ENCODE data around the gene HS3ST4. TPM values are rescaled to one million over a fixed set of nuclear protein-coding genes. Genes with fewer than 3 reads are reported as not detected.

The HS3ST4 gene
- total RNA-seq, 2 donors from 2014 or later, result 1.0 to 1.9 TPM

DNA sequence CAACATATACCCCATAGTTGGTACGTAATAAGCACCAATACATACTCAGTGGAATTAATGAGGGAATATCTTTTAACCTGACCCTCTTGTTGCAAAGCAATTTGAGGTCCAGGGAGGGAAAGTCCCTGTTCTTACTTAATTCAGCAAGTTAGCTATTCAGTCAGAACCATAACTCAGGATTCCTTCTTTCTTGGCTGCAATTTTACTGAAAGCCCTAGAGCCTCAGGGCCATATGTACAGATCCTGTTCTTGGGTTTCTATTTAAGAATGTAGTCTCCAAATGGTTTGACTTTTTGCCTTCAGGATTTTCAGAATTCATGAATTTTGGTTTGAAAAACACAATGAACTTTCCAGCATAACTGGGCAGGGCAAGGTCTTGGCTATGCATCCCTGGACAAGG is 436.5 kb downstream of the HS3ST4 start:
- 89% methylated on average over 1 of the region's 1 CpG for WGBS

DNA sequence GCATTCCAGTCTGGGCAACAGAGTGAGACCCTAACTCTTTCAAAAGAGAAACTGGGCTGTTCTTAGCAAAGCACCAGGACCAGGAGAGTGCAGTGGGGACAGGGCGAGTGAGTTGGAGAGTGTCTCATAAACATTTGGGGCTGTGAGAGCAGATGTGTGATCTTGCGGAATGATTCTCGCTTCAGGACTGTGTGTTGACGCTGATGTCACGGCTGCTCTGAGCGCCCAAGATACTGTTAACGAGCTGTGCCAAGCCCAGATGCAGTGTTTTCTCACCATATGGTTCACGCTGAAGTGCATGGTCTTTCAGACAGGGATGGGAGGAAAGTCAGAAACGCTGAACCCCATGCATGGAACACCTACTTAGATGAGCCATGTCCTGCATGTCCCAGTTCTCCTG is 438.2 kb downstream of the HS3ST4 start:
- intact Hi-C loops (cut with DNase I), result no loop called here
- H3K4me1 ChIP-seq (replicated peaks), result no peaks in the 10 kb centered on the region

More for the DNA sequence above, 436.5 kb downstream of the HS3ST4 start:
- no peak overlapping the region for H3K4me3 ChIP-seq
- H3K4me1 ChIP-seq (replicated peaks), result no peaks in the 10 kb centered on the region
- no peak for DNase-seq (ENCODE audit: low spot score)
- H3K27me3 ChIP-seq (replicated peaks; ENCODE audit: insufficient read depth), result no peaks in the 10 kb centered on the region
- intact Hi-C loops (cut with DNase I), result no loop called here
- H3K9me3 ChIP-seq, result no peaks in the 10 kb centered on the region
- TF ChIP-seq POLR2AphosphoS5 (IDR thresholded peaks at IDR 0.05) (no peak), POLR2A (IDR thresholded peaks at IDR 0.05) (no peak)
- TF ChIP-seq, protein P1, sequence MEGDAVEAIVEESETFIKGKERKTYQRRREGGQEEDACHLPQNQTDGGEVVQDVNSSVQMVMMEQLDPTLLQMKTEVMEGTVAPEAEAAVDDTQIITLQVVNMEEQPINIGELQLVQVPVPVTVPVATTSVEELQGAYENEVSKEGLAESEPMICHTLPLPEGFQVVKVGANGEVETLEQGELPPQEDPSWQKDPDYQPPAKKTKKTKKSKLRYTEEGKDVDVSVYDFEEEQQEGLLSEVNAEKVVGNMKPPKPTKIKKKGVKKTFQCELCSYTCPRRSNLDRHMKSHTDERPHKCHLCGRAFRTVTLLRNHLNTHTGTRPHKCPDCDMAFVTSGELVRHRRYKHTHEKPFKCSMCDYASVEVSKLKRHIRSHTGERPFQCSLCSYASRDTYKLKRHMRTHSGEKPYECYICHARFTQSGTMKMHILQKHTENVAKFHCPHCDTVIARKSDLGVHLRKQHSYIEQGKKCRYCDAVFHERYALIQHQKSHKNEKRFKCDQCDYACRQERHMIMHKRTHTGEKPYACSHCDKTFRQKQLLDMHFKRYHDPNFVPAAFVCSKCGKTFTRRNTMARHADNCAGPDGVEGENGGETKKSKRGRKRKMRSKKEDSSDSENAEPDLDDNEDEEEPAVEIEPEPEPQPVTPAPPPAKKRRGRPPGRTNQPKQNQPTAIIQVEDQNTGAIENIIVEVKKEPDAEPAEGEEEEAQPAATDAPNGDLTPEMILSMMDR (IDR thresholded peaks at IDR 0.05), result no peak
- no peaks in the 10 kb centered on the region for H3K36me3 ChIP-seq
- no peak overlapping the region for H3K27ac ChIP-seq

DNA sequence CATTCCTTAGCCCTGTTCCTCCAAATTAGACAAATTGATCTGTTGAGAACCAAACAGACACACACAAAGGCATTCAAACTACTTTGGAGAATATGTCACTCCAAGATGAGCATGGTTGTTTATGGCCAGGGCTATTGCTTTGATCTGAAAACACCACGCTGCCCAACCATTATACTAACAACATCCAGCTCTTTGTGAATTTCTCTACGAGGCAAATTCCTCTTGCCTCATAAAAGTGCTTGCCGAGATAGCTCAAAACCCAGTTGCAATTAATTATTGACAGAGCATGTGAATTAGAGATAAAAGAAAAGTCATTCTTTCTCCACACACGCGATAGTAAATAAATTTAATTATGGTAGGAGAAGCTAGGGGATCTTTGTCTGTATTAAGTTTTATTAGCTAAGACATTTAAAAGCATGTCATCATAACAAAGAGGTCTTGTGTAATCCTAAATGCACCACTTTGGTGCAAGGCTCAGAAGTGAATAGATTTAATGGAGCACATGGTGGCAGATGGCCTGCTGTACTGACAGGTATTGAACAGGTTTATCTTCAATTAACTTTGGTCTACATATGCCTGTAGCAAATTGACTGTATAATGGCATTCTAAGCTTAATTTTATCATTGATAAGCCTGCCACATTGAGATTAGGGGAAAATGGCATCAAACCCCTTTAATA is 441.8 kb downstream of the HS3ST4 start:
- Histone ChIP-seq H3K36me3 (no peaks in the 10 kb centered on the region), H3K27ac (no peak overlapping the region), H3K4me3 (no peak overlapping the region), H3K4me1 (replicated peaks) (no peaks in the 10 kb centered on the region), H3K9me3 (no peaks in the 10 kb centered on the region), H3K27me3 (replicated peaks; ENCODE audit: insufficient read depth) (no peaks in the 10 kb centered on the region)
- no peak for DNase-seq (ENCODE audit: low spot score)
- WGBS, result 9% methylated on average over 5 of the region's 5 CpGs
- TF ChIP-seq POLR2AphosphoS5 (IDR thresholded peaks at IDR 0.05), result no peak
- TF ChIP-seq, protein P1 (IDR thresholded peaks at IDR 0.05), result no peak
- no peak for TF ChIP-seq POLR2A (IDR thresholded peaks at IDR 0.05)
- intact Hi-C loops (cut with DNase I), result no loop called here

More for the DNA sequence above, 438.2 kb downstream of the HS3ST4 start:
- Histone ChIP-seq H3K9me3 (no peaks in the 10 kb centered on the region), H3K4me3 (no peak overlapping the region), H3K27me3 (replicated peaks; ENCODE audit: insufficient read depth) (no peaks in the 10 kb centered on the region), H3K36me3 (no peaks in the 10 kb centered on the region), H3K27ac (no peak overlapping the region)
- DNase-seq (ENCODE audit: low spot score), result no peak
- TF ChIP-seq POLR2AphosphoS5 (IDR thresholded peaks at IDR 0.05) (no peak), POLR2A (IDR thresholded peaks at IDR 0.05) (no peak)
- TF ChIP-seq, protein P1 (IDR thresholded peaks at IDR 0.05), result no peak
- 79% methylated on average over 9 of the region's 9 CpGs for WGBS

DNA sequence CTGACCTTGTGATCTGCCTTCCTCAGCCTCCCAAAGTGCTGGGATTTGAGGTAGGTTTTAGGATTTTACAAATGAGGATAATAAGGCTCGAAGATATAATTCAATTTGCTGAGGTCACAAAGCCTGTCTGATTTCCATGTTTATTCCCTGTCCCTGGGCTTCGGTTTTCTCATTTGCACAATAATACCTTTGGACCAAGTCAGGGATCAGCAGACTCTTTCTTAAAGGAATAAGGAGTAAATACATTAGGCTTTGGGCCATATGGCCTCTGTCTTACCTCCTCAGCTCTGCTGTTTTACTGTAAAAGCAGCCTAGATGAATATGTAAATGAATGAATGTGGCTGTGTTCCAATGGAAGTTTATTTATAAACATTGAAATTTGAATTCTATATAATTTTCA is 442.8 kb downstream of the HS3ST4 start:
- intact Hi-C loops (cut with DNase I), result no loop called here

More for the DNA sequence above, 442.8 kb downstream of the HS3ST4 start:
- no peak overlapping the region for H3K27ac ChIP-seq
- no peak for DNase-seq (ENCODE audit: low spot score)
- no peak overlapping the region for H3K4me3 ChIP-seq
- H3K36me3 ChIP-seq, result no peaks in the 10 kb centered on the region
- H3K9me3 ChIP-seq, result no peaks in the 10 kb centered on the region
- 77% methylated on average over 2 of the region's 2 CpGs for WGBS
- H3K4me1 ChIP-seq (replicated peaks), result no peaks in the 10 kb centered on the region
- no peaks in the 10 kb centered on the region for H3K27me3 ChIP-seq (replicated peaks; ENCODE audit: insufficient read depth)
- TF ChIP-seq POLR2A (IDR thresholded peaks at IDR 0.05), result no peak
- no peak for TF ChIP-seq POLR2AphosphoS5 (IDR thresholded peaks at IDR 0.05)
- TF ChIP-seq, protein P1 (IDR thresholded peaks at IDR 0.05), result no peak
